HG03280 (cell line): Measurements from ENCODE around the gene COL5A1.
"Not testable (repeated sequence)": the region's sequence is repeated elsewhere in the genome, so short reads cannot be mapped to it uniquely, and the experiment has no call there.

ENCODE experiments used
- ATAC-seq: cut with Tn5 transposase; IDR thresholded peaks from one replicate; pipeline ENCODE4 v1.9.1; 2021; ENCODE audit warnings: mild to moderate bottlenecking, moderate library complexity; ENCODE audit not compliant: unreplicated experiment

COL5A1 gene

GRCh38 chr9:134637696-134638501, 3.7 kb upstream of the COL5A1 start:
- no peak for ATAC-seq

- ATAC-seq: no peak
Measured at GRCh38 chr9:134638502-134639090, 3.0 kb upstream of the COL5A1 start.

- ATAC-seq: no peak
Measured at GRCh38 chr9:134639994-134640393, 1.6 kb upstream of the COL5A1 start.

GRCh38 chr9:134640506-134641172, 964 bp upstream of the COL5A1 start:
- ATAC-seq: no peak

GRCh38 chr9:134641990-134642384, 384 bp downstream of the COL5A1 start:
- no peak for ATAC-seq

GRCh38 chr9:134642385-134643181, 980 bp downstream of the COL5A1 start:
- no peak for ATAC-seq

- no peak for ATAC-seq
Measured at GRCh38 chr9:134643222-134643671, 1.6 kb downstream of the COL5A1 start.

GRCh38 chr9:134644401-134644724, 2.8 kb downstream of the COL5A1 start:
- ATAC-seq: not testable (repeated sequence)

GRCh38 chr9:134644725-134645606, 3.4 kb downstream of the COL5A1 start:
- ATAC-seq: no peak

GRCh38 chr9:134645607-134646365, 4.2 kb downstream of the COL5A1 start:
- no peak for ATAC-seq

GRCh38 chr9:134647359-134648080, 5.9 kb downstream of the COL5A1 start:
- no peak for ATAC-seq

- ATAC-seq: no peak
Measured at GRCh38 chr9:134648701-134649530, 7.3 kb downstream of the COL5A1 start.

- no peak for ATAC-seq
Measured at GRCh38 chr9:134650431-134651190, 9.0 kb downstream of the COL5A1 start.

- ATAC-seq: no peak
Measured at GRCh38 chr9:134651226-134651905, 9.8 kb downstream of the COL5A1 start.

- no peak for ATAC-seq
Measured at GRCh38 chr9:134652291-134653225, 11.0 kb downstream of the COL5A1 start.
